GM06990 (cell line): ENCODE results near the gene PSMD10.

Experiments used
- DNase-seq: peaks from one replicate; pipeline ENCODE4 v3.0.0-alpha.2; 2011; ENCODE audit not compliant: insufficient read length; ENCODE audit errors: extremely low read depth
- H3K27me3 ChIP-seq: replicated peaks from 2 replicates; pipeline ENCODE4 v1.6.0; 2011; ENCODE audit warnings: low read length; ENCODE audit not compliant: control insufficient read depth, insufficient read depth
- H3K36me3 ChIP-seq: 2 replicates; pipeline ENCODE4 v1.5.1; 2011; ENCODE audit warnings: low read length; ENCODE audit not compliant: control insufficient read depth, insufficient read depth
- H3K4me3 ChIP-seq: replicated peaks from 2 replicates; pipeline ENCODE4 v1.5.1; 2011; ENCODE audit warnings: low read depth, mild to moderate bottlenecking, control low read depth, low read length
- CTCF ChIP-seq: IDR thresholded peaks from 2 replicates; pipeline ENCODE4 v1.5.1; 2011; ENCODE audit warnings: low read length, control low read depth, mild to moderate bottlenecking, inconsistent platforms; ENCODE audit not compliant: insufficient read depth, poor library complexity, severe bottlenecking

Gene PSMD10

GRCh38 chrX:108090491-108091263, 665 bp downstream of the PSMD10 start:
- Histone ChIP-seq H3K27me3 (no peaks in the 10 kb centered on the region), H3K36me3 (no peaks in the 10 kb centered on the region; the same call in 1 of the 2 replicates), H3K4me3 (peak overlapping the region; percentile 77)
- no peak for TF ChIP-seq CTCF
- DNase-seq: no peak

GRCh38 chrX:108088511-108088910, 2.8 kb downstream of the PSMD10 start:
- TF ChIP-seq CTCF: no peak
- H3K4me3 ChIP-seq: no peak overlapping the region
- H3K36me3 ChIP-seq: no peaks in the 10 kb centered on the region; the same call in 1 of the 2 replicates
- DNase-seq: no peak
- no peaks in the 10 kb centered on the region for H3K27me3 ChIP-seq

- no peak for TF ChIP-seq CTCF
- Histone ChIP-seq H3K36me3 (no peaks in the 10 kb centered on the region; the same call in 1 of the 2 replicates), H3K27me3 (no peaks in the 10 kb centered on the region), H3K4me3 (no peak overlapping the region)
- DNase-seq: no peak
Measured at GRCh38 chrX:108087792-108088191, 3.5 kb downstream of the PSMD10 start.

DNA sequence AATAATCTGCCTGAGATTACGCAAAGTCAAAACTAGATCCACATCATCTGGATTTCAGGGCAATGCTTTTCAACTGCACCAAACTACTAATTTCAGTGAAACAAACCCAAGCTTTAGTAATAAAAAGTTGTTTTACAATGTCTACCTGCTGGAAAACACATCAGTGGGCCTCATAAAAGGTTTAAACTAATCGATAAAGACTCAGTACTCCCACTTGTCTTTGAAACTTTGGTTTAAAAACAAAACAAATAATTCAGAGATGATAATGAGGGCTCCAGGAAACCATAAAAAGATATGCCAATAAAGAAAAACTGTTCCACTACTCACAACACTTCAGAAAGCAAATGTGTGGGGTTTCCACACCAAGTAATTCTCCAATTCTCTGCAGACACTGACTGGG, 10.2 kb downstream of the PSMD10 start:
- DNase-seq: no peak
- H3K4me3 ChIP-seq: no peak overlapping the region
- H3K27me3 ChIP-seq: no peaks in the 10 kb centered on the region
- no peak for TF ChIP-seq CTCF
- H3K36me3 ChIP-seq: no peaks in the 10 kb centered on the region

DNA sequence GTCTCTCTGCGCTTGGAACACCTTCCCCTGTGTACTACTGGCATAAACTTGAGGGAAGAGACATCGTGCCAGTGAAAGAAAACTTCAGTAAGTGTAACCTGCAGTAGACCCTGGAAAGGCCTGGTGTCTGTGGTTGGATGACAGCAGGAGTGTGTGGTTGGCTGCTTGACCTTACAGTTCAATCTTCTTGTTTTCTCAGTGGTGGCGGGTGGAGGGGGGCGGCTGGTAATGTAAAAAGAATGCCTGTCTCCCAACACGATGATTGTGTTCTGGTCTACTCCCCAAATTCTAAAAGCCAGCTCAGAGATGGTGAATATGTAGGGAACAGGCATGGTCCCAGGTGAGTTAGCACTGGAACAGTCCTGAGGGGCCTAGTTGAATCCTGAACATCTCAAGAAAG, 18.6 kb downstream of the PSMD10 start:
- H3K27me3 ChIP-seq: no peaks in the 10 kb centered on the region; the same call in 1 of the 2 replicates
- no peak for TF ChIP-seq CTCF
- no peak for DNase-seq

More for the DNA sequence above, 18.6 kb downstream of the PSMD10 start:
- Histone ChIP-seq H3K4me3 (no peak overlapping the region), H3K36me3 (no peaks in the 10 kb centered on the region)
